GM18951 (cell line): Measurements from ENCODE around the gene REN.

Experiments used
- POLR2A ChIP-seq: IDR thresholded peaks from 4 replicates; pipeline ENCODE4 v1.6.1; 2011; ENCODE audit warnings: mild to moderate bottlenecking; ENCODE audit not compliant: insufficient read length, insufficient read depth; ENCODE audit errors: extremely low read depth
- in situ Hi-C: fragments of 300-500 bp; cut with MboI; formaldehyde crosslinking; loops from one replicate; pipeline ENCODE4 v1.12.0; 2022; ENCODE audit warnings: low sequenced_read_pairs, mixed read lengths, inconsistent platforms; ENCODE audit not compliant: unreplicated experiment

The REN gene

GRCh38 chr1:204115116-204115515 is 51.0 kb downstream of the REN start:
- in situ Hi-C loops = no loop called here
- TF ChIP-seq POLR2A = no peak

GRCh38 chr1:204114606-204115005 is 51.5 kb downstream of the REN start:
- TF ChIP-seq POLR2A = no peak
- in situ Hi-C loops = no loop called here

- in situ Hi-C loops = no loop called here
- TF ChIP-seq POLR2A = no peak
These were observed 52.2 kb downstream of the REN start for GRCh38 chr1:204113896-204114295.

GRCh38 chr1:204112876-204113730 is 53.0 kb downstream of the REN start:
- in situ Hi-C loops = no loop called here
- TF ChIP-seq POLR2A = no peak

GRCh38 chr1:204110894-204111633 is 55.1 kb downstream of the REN start:
- in situ Hi-C loops = no loop called here
- no peak for TF ChIP-seq POLR2A

GRCh38 chr1:204108312-204109141 is 57.6 kb downstream of the REN start:
- no peak for TF ChIP-seq POLR2A
- in situ Hi-C loops = no loop called here

- in situ Hi-C loops = no loop called here
- no peak for TF ChIP-seq POLR2A
These were observed 58.2 kb downstream of the REN start for GRCh38 chr1:204107892-204108291.

DNA sequence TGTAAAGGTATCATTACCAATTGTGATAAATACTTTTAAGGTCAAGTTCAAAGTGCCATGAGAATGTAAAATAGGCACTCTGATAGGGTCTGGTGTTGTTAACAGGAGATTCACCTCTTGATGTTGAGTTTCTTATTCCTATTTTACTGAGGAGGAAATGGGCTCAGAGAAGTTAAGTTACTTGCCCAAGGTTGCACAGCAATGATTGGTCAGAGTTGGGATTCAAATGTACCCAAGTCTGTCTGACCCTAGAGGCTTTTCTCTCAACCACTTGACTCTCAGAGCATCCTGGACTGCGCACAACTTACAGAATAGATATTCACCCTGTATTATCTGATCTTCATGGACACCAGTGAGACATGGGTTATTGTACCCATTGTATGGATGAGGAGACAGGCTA is 59.3 kb downstream of the REN start:
- TF ChIP-seq POLR2A = no peak
- in situ Hi-C loops = no loop called here

GRCh38 chr1:204105131-204105515 is 61.0 kb downstream of the REN start:
- no peak for TF ChIP-seq POLR2A

More at GRCh38 chr1:204105131-204105515, 61.0 kb downstream of the REN start:
- in situ Hi-C loops = no loop called here
